ENCODE measurements around the gene SOS1. TPM values are rescaled to one million over a fixed set of nuclear protein-coding genes. Genes with fewer than 3 reads are reported as not detected.
"Not testable (repeated sequence)": the region's sequence is repeated elsewhere in the genome, so short reads cannot be mapped to it uniquely, and the experiment has no call there.

The SOS1 gene
- total RNA-seq, 3 donors from 2014 or later = 21.0 to 31.5 (median 24.7) TPM

DNA sequence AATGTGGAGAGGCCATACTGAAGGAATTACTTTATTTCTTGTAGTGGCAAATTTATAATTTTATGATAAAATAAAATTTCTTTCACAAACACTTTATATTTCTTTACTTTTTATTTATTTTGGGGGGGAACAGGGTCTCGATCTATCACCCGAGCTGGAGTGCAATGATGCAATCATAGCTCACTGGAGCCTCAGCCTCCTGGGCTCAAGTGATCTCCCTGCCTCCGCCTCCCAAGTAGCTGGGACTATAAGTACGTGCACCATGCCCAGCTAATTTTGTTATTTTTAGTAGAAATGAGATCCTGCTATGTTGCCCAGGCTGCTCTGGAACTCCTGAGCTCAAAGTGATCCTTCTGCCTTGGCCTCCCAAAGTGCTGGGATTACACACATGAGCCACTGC, 59.6 kb downstream of the SOS1 start:
- ATAC-seq = no peak
- Mint-ChIP-seq H3K4me1 (ENCODE audit: low read depth) (peaks cover 9% of the 10 kb centered on the region), H3K4me3 (no peak overlapping the region), H3K9me3 (no peaks in the 10 kb centered on the region), H3K36me3 (ENCODE audit: insufficient read depth) (peaks cover 10% of the 10 kb centered on the region), H3K27me3 (ENCODE audit: low read depth) (no peaks in the 10 kb centered on the region)
- no peak for DNase-seq

DNA sequence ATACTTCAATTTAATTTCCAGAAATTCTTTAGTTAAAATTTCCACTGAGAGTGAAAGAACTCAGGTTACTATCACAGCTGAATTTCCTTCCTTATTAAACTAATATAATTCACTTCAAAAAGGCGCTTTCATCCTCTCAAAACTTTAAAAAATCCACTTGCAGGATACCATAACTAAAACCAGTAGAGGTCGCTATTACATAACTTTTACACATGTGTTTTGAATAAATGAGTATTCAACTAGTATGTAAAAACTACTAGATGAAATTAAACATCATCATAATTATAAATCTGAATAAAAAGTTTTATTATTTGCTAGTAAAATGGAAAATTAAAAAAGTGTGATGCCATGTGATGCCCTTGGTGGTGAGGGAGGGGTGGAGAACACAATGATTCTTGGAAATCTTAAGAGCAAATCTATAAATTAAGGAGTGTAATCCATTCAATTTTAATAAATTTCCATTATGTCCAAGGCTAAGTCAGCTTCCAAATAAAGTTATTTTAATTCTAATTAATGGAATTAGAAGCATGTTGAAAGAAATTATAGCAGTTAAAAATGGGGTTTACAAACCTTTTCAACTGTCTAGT, 61.4 kb downstream of the SOS1 start:
- H3K36me3 Mint-ChIP-seq (ENCODE audit: insufficient read depth) = peaks cover 13% of the 10 kb centered on the region
- no peak overlapping the region for H3K4me3 Mint-ChIP-seq
- H3K27me3 Mint-ChIP-seq (ENCODE audit: low read depth) = no peaks in the 10 kb centered on the region
- ATAC-seq (peak in 1 of 2 donors; percentile 37), DNase-seq (no peak)
- peaks cover 3% of the 10 kb centered on the region for H3K4me1 Mint-ChIP-seq (ENCODE audit: low read depth)
- no peaks in the 10 kb centered on the region for H3K9me3 Mint-ChIP-seq

DNA sequence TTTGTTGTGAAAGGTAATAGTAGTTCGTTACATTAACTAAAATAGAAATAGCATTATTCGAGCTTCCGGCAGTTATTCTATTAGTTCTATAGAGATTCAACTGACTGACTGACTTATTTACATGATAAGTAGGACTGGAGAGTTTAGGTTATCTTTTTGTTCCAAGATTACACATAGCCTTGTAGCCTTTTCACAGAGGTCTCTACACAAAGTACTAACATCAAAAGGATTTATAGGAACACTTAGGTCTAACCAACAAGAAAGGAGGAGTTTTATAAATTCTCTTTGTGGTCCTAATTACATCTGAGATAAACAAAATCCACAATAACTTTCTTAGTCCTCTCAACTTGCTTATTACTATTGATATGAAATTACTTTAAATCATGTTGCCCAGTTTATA, 62.8 kb downstream of the SOS1 start:
- no peak overlapping the region for H3K4me3 Mint-ChIP-seq
- ATAC-seq = no peak
- H3K9me3 Mint-ChIP-seq = no peaks in the 10 kb centered on the region
- H3K36me3 Mint-ChIP-seq (ENCODE audit: insufficient read depth) = peaks cover 23% of the 10 kb centered on the region
- H3K4me1 Mint-ChIP-seq (ENCODE audit: low read depth) = no peaks in the 10 kb centered on the region
- no peak for DNase-seq
- H3K27me3 Mint-ChIP-seq (ENCODE audit: low read depth) = no peaks in the 10 kb centered on the region

DNA sequence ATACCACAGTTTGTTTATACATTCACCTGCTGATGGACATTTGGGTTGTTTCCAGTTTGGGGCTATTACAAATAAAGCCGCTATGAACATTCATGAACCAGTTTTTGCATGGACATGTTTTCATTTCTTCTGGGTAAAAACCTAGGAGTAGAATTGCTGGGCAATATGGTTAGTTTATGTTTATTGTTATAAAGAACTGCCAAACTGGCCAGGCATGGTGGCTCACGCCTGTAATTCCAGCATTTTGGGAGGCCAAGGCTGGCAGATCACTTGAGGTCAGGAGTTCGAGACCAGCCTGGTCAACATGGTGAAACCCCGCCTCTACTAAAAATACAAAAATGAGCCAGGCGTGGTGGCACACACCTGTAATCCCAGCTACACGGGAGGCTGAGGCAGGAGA, 68.2 kb downstream of the SOS1 start:
- not testable (repeated sequence) for ATAC-seq; H3K9me3 Mint-ChIP-seq; H3K4me1 Mint-ChIP-seq (ENCODE audit: low read depth); H3K27me3 Mint-ChIP-seq (ENCODE audit: low read depth); H3K4me3 Mint-ChIP-seq; DNase-seq
- peaks cover 35% of the 10 kb centered on the region for H3K36me3 Mint-ChIP-seq (ENCODE audit: insufficient read depth)

DNA sequence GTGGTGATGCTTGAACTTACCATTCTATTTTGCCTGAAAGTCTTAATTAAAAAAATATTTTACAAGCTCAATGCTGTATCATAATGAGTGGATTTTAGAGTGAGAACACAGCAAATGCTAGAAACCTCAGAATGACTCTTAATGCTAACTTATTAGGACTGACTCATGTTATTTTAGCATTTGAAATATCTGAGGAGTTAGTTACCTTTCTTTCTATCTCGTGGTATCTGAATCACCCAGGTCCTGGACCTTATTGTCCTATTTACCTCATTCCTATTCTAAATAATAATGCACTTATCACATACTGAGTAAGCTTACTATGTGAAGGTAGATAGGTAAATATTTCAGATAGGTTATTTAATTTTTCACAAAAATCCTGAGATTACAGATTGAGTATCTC, 70.7 kb downstream of the SOS1 start:
- Mint-ChIP-seq H3K27me3 (ENCODE audit: low read depth) (no peaks in the 10 kb centered on the region), H3K9me3 (no peaks in the 10 kb centered on the region), H3K36me3 (ENCODE audit: insufficient read depth) (peaks cover 33% of the 10 kb centered on the region), H3K4me1 (ENCODE audit: low read depth) (no peaks in the 10 kb centered on the region), H3K4me3 (no peak overlapping the region)
- ATAC-seq = no peak
- no peak for DNase-seq

DNA sequence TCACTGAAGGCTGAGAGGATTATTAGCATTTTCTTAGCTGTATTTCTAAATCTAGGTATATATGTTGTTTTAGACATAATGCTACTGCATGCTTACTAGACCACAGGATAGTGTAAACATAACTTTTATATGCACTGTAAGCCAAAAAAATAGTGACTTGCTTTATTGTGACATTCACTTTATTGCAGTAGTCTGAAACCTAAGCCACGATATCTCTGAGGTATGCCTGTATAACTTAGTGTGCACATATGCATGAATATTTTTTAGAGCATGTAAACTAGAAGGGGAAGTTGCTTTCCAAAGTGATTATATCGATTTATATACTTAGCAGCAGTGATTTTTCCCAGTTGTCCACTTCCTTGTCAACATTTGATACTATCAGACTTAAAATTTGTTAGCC, 81.8 kb downstream of the SOS1 start:
- Mint-ChIP-seq H3K36me3 (ENCODE audit: insufficient read depth) (peaks cover 3% of the 10 kb centered on the region), H3K9me3 (no peaks in the 10 kb centered on the region), H3K4me3 (no peak overlapping the region), H3K4me1 (ENCODE audit: low read depth) (no peaks in the 10 kb centered on the region), H3K27me3 (ENCODE audit: low read depth) (no peaks in the 10 kb centered on the region)
- no peak for DNase-seq
- no peak for ATAC-seq

DNA sequence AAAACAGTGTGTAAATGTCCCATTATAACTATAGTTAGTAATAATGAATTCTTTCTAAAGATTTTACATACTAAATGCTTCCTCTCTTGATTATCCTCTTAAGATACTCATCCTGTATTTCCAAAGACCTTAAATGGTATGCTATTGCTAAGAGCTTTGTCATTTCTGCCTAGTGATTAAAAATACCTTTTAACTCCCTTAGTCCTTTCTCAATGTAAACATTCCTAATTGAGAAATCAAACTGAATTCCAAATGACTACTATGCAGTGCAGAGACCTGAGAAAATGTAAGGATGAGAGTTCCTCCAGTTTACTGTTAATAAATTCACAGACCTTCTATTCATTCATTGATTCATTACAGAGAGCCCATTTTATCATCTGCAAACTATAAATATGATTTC, 86.9 kb downstream of the SOS1 start:
- H3K4me3 Mint-ChIP-seq = no peak overlapping the region
- H3K9me3 Mint-ChIP-seq = no peaks in the 10 kb centered on the region
- H3K36me3 Mint-ChIP-seq (ENCODE audit: insufficient read depth) = peaks cover 11% of the 10 kb centered on the region
- no peaks in the 10 kb centered on the region for H3K27me3 Mint-ChIP-seq (ENCODE audit: low read depth)
- ATAC-seq (no peak), DNase-seq (no peak)
- H3K4me1 Mint-ChIP-seq (ENCODE audit: low read depth) = no peaks in the 10 kb centered on the region

DNA sequence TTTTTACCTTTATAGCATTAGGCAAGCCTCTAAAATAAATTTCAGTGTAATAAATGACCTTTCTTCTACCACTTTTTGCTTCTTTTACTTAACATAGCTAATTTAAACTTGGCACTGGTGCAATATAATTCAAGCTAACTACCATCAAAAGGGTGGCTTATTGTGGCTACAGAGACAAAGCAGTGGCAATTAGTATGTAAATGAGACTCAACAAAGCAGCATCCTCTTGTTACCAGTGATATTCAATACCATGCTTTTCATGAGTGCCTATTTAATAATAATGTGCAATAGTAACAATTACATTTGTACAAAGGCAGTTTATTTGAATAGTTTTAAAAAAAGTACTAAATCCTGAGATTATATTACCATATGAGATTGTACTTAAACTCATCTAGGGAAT, 93.4 kb downstream of the SOS1 start:
- Mint-ChIP-seq H3K36me3 (ENCODE audit: insufficient read depth) (peaks cover 22% of the 10 kb centered on the region), H3K4me3 (no peak overlapping the region), H3K4me1 (ENCODE audit: low read depth) (peaks cover 2% of the 10 kb centered on the region), H3K9me3 (no peaks in the 10 kb centered on the region), H3K27me3 (ENCODE audit: low read depth) (no peaks in the 10 kb centered on the region)
- ATAC-seq = no peak
- DNase-seq = no peak

DNA sequence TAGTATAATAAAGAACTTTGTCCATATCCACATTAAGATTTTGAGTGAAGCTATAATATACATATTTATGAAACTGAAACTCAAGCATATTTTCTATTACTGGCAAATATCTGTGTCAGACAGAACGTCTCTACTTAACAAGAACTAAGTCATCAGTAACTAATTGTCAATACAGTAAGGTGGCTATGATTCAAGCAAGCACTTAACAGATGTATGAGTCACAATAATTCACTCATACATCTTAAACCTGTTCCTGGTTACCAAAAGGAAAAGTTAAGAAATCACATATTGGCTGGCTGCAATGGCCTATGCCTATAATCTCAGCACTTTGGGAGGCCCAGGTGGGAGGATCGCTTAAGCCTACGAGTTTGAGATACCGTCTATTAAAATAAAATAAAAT, 96.0 kb downstream of the SOS1 start:
- peaks cover 4% of the 10 kb centered on the region for H3K4me1 Mint-ChIP-seq (ENCODE audit: low read depth)
- ATAC-seq (peak; percentile 46 to 83), DNase-seq (no peak)
- H3K36me3 Mint-ChIP-seq (ENCODE audit: insufficient read depth) = peaks cover 19% of the 10 kb centered on the region
- H3K4me3 Mint-ChIP-seq = no peak overlapping the region
- no peaks in the 10 kb centered on the region for H3K27me3 Mint-ChIP-seq (ENCODE audit: low read depth)
- H3K9me3 Mint-ChIP-seq = no peaks in the 10 kb centered on the region

DNA sequence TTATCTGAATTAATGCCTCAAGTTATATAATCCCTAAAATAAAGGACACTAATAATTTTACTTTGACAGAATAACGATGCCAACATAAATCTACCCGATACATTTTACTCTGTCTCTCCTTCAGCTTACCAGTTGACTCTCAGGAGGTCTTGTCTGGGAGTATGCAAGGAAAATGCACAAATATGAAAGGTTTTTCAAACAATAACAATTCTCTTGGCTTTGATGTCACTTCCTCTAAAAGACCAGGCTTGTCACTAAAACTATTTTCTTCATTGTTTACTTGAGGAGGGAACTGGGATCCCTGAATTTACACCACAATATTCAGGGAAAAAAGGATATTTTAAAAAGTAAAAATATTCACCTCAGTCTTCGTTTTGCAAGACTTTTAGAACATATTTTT, 97.2 kb downstream of the SOS1 start:
- Mint-ChIP-seq H3K9me3 (no peaks in the 10 kb centered on the region), H3K4me1 (ENCODE audit: low read depth) (peaks cover 4% of the 10 kb centered on the region), H3K4me3 (no peak overlapping the region), H3K27me3 (ENCODE audit: low read depth) (no peaks in the 10 kb centered on the region), H3K36me3 (ENCODE audit: insufficient read depth) (peaks cover 21% of the 10 kb centered on the region)
- DNase-seq (no peak), ATAC-seq (no peak)

DNA sequence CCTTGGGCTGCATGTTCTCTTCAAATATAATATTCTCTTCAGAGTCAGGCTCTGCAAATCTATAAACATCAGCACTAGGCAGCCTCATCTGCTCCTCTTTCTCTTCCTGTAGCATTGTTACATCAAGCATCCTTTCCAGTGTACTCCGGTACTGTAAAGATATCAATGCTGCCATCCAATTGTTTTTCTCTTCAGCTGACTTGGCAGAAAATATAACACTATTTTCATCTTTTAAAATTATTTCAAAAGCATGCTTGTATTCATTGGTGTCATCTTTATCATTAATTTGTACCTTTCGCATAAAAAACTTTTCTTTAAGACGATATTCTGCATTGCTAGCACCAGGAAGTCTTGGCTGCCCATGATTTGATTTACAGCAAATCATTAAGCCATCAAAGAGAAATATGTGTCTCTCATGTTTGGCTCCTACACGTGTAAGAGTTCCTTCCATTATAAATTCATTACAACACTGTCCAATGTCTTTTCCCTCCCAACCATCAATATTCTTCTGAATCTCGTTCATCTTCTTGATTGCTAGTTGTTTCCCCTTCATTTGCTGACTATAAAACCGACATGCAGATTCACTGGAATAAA, 98.1 kb downstream of the SOS1 start:
- Mint-ChIP-seq H3K4me1 (ENCODE audit: low read depth) (peaks cover 4% of the 10 kb centered on the region), H3K36me3 (ENCODE audit: insufficient read depth) (peaks cover 16% of the 10 kb centered on the region), H3K9me3 (no peaks in the 10 kb centered on the region), H3K27me3 (ENCODE audit: low read depth) (no peaks in the 10 kb centered on the region), H3K4me3 (no peak overlapping the region)
- no peak for ATAC-seq
- DNase-seq = no peak

DNA sequence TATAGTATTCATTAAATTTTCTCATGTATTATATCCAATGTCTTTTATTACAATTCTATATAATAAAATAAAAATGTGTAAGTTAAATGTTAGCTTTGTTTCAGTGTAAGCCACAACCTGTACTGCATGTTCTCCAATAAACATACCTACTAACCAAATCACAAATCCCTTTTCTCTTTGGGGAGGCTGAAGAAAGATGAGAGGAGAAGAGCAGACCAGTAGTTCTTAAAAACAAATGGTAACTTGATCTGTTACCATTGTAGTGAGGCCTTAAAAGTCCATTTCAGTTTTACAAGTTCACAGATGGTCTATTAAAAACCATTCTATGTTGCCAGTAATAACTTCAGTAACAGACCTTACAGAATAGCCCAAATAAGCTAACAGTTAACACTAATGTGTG, 100.5 kb downstream of the SOS1 start:
- Mint-ChIP-seq H3K27me3 (ENCODE audit: low read depth) (no peaks in the 10 kb centered on the region), H3K4me1 (ENCODE audit: low read depth) (peaks cover 7% of the 10 kb centered on the region)

DNA sequence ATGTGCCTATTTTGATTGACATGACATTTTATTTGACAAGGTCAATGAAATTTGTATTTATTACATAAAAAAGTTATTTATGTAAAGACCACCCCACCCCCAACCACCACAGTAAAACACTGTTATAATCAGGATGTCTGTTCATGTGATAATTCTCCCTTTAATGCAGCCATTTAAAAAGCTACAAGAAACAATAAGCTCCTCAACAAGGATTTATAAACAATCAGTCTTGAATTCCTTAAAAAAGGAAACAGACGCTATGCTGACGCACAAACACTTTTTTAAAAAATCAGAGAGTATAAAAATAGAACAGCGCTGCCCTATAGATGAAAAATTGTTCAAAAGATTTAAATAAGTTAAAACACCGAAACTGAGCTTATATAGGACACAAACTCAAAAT, 102.2 kb downstream of the SOS1 start:
- H3K36me3 Mint-ChIP-seq (ENCODE audit: insufficient read depth) = peaks cover 15% of the 10 kb centered on the region
- no peaks in the 10 kb centered on the region for H3K27me3 Mint-ChIP-seq (ENCODE audit: low read depth)
- no peak overlapping the region for H3K4me3 Mint-ChIP-seq
- DNase-seq = no peak
- peaks cover 5% of the 10 kb centered on the region for H3K4me1 Mint-ChIP-seq (ENCODE audit: low read depth)
- no peaks in the 10 kb centered on the region for H3K9me3 Mint-ChIP-seq
- no peak for ATAC-seq

More for the DNA sequence above, 100.5 kb downstream of the SOS1 start:
- Mint-ChIP-seq H3K4me3 (no peak overlapping the region), H3K36me3 (ENCODE audit: insufficient read depth) (peaks cover 12% of the 10 kb centered on the region), H3K9me3 (no peaks in the 10 kb centered on the region)
- ATAC-seq = no peak
- no peak for DNase-seq

DNA sequence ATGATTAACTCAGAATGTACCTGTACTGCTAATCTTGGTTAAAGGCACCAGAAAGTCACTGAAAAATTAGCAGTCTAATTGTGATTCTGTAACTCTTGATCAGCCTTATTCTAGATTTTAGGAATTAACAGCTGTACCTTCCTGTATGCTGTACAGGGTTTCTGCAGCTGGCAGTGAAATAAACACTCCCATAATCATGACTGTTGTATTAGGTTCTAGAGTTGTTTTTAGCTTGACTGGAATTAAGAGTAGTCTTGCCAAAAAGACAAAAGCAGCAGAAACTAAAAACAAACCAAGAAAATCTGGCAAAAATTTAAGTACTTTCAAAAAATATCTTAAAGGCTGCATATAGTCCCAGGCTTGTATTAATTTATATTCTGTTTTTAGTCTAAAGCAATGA, 103.5 kb downstream of the SOS1 start:
- no peaks in the 10 kb centered on the region for H3K27me3 Mint-ChIP-seq (ENCODE audit: low read depth)
- no peak overlapping the region for H3K4me3 Mint-ChIP-seq
- peaks cover 5% of the 10 kb centered on the region for H3K4me1 Mint-ChIP-seq (ENCODE audit: low read depth)
- ATAC-seq = no peak
- H3K36me3 Mint-ChIP-seq (ENCODE audit: insufficient read depth) = peaks cover 13% of the 10 kb centered on the region
- DNase-seq = no peak
- no peaks in the 10 kb centered on the region for H3K9me3 Mint-ChIP-seq

DNA sequence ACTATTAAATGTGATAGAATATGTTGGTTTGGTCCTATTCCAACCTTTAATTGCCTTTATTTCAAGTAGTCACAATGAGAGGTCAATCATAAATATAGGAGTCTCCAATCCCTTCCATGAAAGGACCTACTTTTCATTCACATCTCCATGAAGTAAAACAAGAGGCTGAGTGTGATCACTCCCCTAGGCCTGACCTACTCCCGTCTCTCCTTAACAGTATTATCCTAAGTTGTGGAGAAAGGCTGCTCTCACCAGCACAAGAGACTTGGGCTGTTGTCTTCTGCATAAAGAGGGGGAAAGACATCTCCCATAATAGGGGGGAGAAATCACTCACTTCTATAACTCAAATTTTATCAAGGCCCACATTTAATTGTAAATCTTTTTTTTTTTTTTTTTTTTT, 105.4 kb downstream of the SOS1 start:
- ATAC-seq = no peak
- H3K9me3 Mint-ChIP-seq = no peaks in the 10 kb centered on the region
- no peak for DNase-seq
- H3K27me3 Mint-ChIP-seq (ENCODE audit: low read depth) = no peaks in the 10 kb centered on the region
- H3K4me3 Mint-ChIP-seq = no peak overlapping the region
- H3K36me3 Mint-ChIP-seq (ENCODE audit: insufficient read depth) = peaks cover 20% of the 10 kb centered on the region
- H3K4me1 Mint-ChIP-seq (ENCODE audit: low read depth) = peaks cover 5% of the 10 kb centered on the region

Data from activated T-cell treated with anti-CD3 and anti-CD28 coated beads, Interleukin-2, amount 50 U/mL, for 4 hours (primary cell).